HG02588 (cell line): ENCODE measurements around the gene CD1C.
"Not testable (repeated sequence)": the region's sequence is repeated elsewhere in the genome, so short reads cannot be mapped to it uniquely, and the experiment has no call there.

Source experiments
- ATAC-seq: cut with Tn5 transposase; IDR thresholded peaks from one replicate; pipeline ENCODE4 v1.9.1; 2021; ENCODE audit warnings: mild to moderate bottlenecking, moderate library complexity; ENCODE audit not compliant: unreplicated experiment

Gene CD1C

DNA sequence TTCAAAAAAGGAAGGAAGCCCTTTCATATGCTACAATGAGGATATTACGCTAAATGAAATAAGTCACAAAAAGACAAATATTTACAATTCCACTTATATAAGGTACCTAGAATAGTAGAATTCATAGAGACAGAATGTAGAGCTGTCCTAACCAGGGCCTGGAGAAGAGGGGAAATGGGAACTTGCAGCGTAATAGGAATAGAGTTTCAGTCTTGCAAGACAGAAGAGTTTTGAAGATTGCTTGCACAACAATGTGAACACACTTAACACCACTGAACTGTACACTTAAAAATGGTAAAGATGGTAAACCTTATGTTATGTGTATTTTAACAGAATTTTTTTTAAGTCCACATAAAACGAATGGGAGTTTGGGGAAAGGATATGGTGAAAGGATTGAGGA, 38.7 kb downstream of the CD1C start:
- ATAC-seq: no peak

DNA sequence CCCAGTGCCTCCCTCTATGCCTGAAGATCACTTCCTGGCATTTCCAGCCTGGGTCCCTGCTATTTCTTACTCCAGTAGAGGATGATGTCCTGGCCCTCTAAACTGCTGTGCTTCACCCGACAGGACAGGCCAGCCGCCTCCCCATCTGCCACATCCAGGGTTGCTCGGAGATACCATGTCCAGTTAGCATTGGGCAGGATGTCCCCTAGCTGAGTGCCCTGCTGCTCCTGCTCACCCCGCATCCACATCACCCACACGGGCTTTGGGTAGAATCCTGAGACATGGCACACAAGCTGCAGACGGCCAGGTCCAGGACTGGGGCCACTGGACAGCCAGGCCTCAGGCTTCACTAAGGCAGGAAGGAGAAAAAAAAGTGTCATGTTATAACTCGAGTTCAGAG, 39.6 kb downstream of the CD1C start:
- ATAC-seq: no peak

DNA sequence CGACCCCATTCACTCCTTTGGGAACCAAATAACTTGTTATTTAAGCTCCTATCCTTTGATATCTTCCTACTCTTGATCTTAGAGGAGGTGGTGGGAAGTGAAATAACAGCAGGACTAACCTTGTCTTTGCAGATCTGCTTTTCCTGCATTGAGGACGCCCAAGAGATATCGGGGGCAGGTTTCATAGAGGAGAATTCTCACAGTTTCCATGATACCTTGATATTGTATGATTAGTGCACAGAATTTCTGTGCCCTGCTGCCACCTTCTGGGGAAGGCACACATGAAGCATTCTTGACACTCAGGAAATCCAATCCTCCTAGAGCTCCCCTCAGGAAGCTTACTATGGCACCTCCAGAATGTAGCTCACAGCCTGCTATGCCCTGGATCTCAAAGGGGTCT, 40.0 kb downstream of the CD1C start:
- no peak for ATAC-seq

DNA sequence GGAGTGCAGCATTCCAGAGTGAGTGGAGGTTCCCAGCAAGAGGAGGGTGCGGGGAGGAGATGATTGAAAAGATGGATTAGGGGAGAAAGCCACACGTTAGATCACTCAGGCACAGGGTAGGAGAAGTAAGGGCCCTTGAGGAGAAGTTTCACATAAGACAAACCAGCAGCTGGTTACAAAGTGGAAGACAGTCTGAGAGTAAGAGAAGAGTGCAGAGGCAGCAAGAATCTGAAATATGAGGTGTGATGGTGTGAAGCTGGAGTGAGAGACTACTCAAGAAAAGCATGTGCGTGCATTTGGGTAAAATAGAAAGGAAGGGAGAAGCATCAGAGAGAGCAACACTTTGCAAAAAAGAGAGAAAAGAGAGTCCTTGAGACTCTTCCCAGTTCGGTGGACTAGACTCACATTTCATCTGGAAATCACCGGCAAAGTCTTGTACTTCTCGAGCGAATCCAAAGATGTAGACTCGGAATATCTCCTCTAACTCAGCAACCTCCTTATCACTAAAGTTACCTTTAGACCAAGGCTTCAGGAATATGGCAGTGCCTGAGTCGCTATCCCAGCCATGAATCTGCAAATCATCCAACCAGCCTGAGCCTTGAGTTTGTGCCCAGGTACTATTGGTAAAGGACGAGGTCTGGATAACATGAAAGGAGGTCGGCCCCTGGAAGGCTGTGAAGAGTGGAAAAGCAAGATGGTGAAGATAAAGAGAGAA, 40.8 kb downstream of the CD1C start:
- no peak for ATAC-seq

DNA sequence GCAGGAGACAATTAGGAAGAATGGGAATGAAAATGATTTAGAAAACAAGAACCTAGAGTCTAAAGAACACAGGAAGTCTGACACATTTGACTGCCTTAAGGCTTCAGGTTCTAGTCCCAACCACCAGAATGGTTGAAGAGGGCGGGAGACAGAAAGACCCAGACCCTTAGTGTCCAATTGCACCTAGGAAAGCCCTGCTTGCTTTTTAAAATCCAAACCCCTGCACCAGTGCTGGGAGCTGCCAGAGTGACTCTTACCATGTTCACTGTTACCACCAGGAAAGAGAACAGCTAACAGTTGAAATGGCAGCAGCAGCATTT, 41.3 kb downstream of the CD1C start:
- no peak for ATAC-seq

DNA sequence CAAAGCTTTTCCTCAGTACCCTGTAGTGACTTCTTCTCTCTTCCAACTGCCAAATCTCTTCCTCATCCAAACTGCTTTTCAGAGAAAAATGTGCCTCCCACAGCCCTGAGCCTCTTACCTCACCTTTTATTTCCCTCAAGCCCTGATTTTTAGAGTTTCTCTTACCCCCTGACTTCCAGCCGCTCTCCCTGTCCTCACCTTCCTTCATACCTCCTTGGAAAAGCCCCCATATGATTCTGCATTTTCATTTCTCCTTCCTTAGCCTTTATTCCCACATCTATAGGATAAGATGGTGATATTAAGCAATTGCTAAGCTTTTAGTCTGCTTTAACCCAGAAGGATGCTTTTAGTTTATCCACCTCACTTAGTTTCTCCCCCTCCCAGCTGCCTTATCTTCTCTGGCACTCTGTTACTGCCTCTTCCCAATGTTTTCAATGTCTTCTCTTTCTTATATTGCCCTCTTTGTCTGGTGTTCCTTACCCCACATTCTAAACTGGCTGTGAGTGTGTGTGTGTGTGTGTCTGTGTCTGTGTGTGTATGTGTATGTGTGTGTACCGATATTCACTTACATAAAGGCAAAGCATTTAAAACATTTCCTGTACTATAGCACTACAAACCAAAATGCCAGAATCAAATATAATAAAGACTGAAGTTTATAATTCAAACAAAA, 41.9 kb downstream of the CD1C start, which contains the start of gene CD1B:
TSS of gene CD1B (minus strand) at position 51 of the 670 bp plus-strand sequence. CDS start 108 bp downstream, outside the sequence.
- ATAC-seq: no peak

DNA sequence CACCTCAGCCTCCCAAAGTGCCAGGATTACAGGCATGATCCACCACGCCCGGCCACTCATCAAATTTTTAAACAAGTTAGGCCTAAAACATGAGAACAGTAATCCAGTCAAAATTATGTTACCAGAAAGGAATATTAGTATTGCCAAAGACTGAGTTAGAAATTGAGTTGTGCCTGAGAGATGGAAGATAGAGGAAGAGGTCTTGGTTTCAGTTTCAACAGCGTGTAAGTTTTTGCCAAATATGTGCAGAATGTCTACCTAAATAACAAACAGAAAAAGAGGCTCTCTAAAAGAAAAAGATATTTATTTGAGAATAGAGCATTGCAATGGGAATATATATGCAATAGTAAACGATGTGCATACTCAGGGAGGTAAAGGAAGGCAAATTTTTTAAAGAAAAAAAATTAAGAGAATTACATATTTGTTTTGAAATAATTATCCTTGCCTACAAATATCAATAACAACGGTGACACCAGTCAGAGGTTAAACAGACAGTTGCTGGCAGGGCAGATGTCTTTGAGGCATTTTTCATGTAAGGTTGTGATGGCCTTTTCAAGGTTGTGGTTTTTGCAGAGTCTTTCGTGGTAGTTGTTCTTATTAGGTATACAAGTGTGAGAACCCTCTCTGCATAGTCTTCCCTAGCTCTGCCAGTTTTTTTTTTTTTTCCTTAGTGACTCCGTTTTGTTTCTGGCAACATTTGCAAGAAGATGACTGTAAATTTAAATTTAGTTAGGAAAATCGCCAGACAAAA, 43.9 kb downstream of the CD1C start:
- no peak for ATAC-seq

DNA sequence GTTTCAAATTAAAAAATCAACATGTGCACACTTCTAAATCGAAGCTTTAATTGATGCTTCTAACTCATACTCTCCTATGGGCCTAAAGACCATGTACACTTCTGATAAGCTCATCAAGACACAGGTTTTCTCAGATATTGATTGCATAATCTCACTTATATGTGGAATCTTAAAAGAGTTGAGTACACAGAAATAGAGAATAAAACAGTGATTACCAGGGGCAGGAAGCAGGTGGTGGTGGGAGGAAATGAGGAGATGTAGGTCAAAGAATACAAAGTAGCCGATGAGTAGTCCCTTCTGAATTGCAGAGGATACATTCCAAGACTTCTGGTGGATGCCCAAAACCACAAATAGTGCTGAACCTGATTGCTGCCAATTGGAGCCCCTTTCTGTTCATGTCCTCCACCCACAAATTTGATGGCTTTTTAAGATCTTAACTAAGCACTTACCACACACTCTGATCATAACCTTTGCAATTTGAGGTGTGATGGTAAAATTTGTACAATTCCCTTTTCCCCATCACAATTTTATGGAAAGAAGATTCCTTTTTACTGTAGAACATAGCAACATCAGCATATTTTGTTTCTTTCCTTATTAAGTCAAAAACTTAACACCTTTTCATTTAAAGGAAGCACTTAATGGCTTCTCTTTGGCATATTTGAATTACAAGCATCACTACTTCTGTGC, 44.9 kb downstream of the CD1C start:
- no peak for ATAC-seq

DNA sequence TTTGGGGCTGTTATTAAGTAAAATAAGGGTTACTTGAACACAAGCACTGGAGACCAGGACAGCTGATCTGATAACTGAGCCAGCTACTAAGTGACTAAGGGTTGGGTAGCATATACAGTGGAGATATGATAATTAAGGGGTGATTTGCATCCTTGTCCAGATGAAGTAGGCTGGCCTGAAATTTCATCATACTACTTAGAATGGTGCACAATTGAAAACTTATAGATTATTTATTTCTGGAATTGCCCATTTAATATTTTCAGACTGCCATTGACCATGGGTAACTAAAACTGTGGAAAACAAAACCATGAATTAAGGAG, 45.5 kb downstream of the CD1C start:
- no peak for ATAC-seq

DNA sequence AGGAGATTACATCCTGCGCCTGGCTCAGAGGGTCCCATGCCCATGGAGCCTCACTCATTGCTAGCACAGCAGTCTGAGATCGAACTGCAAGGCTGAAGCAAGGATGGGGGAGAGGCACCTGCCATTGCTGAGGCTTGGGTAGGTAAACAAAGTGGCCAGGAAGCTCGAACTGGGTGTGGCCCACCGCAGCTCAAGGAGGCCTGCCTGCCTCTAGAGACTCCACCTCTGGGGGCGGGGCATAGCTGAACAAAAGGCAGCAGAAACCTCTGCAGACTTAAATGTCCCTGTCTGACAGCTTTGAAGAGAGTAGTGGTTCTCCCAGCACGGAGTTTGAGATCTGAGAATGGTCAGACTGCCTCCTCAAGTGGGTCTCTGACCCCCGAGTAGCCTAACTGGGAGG, 46.7 kb downstream of the CD1C start:
- ATAC-seq: not testable (repeated sequence)
